ENCODE measurements around the gene ALKBH3.

ALKBH3 gene

GRCh38 chr11:43922295-43922648 lies 41.6 kb downstream of the ALKBH3 start:
- Histone ChIP-seq H3K36me3 (ENCODE audit: control insufficient read depth, insufficient read depth, low read length) (peaks cover 21% of the 10 kb centered on the region), H3K27ac (ENCODE audit: low read depth, low read length, severe bottlenecking) (no peak overlapping the region), H3K4me1 (ENCODE audit: control insufficient read depth, insufficient read depth, low read length, poor library complexity, severe bottlenecking) (peaks cover 54% of the 10 kb centered on the region), H3K9me3 (ENCODE audit: control insufficient read depth, low read length) (no peaks in the 10 kb centered on the region), H3K4me3 (ENCODE audit: extremely low read depth, insufficient read depth, low read length, poor library complexity, severe bottlenecking) (no peak overlapping the region)
- WGBS, 2 experiments (ENCODE audit: insufficient coverage in 2 of 2), result 85% methylated on average over 3 of the region's 3 CpGs

GRCh38 chr11:43922744-43923405 lies 42.2 kb downstream of the ALKBH3 start:
- H3K4me3 ChIP-seq (ENCODE audit: extremely low read depth, insufficient read depth, low read length, poor library complexity, severe bottlenecking), result no peak overlapping the region
- H3K27ac ChIP-seq (ENCODE audit: low read depth, low read length, severe bottlenecking), result peak overlapping the region; percentile 92
- WGBS, 2 experiments (ENCODE audit: insufficient coverage in 2 of 2), result 76 to 79% methylated on average over 5 to 6 of the region's 6 CpGs
- no peaks in the 10 kb centered on the region for H3K9me3 ChIP-seq (ENCODE audit: control insufficient read depth, low read length)
- H3K4me1 ChIP-seq (ENCODE audit: control insufficient read depth, insufficient read depth, low read length, poor library complexity, severe bottlenecking), result peaks cover 55% of the 10 kb centered on the region
- peaks cover 21% of the 10 kb centered on the region for H3K36me3 ChIP-seq (ENCODE audit: control insufficient read depth, insufficient read depth, low read length)

GRCh38 chr11:43923406-43924111 lies 42.9 kb downstream of the ALKBH3 start:
- Histone ChIP-seq H3K4me1 (ENCODE audit: control insufficient read depth, insufficient read depth, low read length, poor library complexity, severe bottlenecking) (peaks cover 55% of the 10 kb centered on the region), H3K9me3 (ENCODE audit: control insufficient read depth, low read length) (no peaks in the 10 kb centered on the region), H3K4me3 (ENCODE audit: extremely low read depth, insufficient read depth, low read length, poor library complexity, severe bottlenecking) (no peak overlapping the region), H3K27ac (ENCODE audit: low read depth, low read length, severe bottlenecking) (peak overlapping the region; percentile 92), H3K36me3 (ENCODE audit: control insufficient read depth, insufficient read depth, low read length) (peaks cover 19% of the 10 kb centered on the region)
- WGBS, 2 experiments (ENCODE audit: insufficient coverage in 2 of 2), result 48 to 70% methylated on average over 5 to 7 of the region's 8 CpGs

GRCh38 chr11:43924112-43924855 lies 43.7 kb downstream of the ALKBH3 start:
- peaks cover 12% of the 10 kb centered on the region for H3K36me3 ChIP-seq (ENCODE audit: control insufficient read depth, insufficient read depth, low read length)
- H3K4me3 ChIP-seq (ENCODE audit: extremely low read depth, insufficient read depth, low read length, poor library complexity, severe bottlenecking), result no peak overlapping the region
- H3K27ac ChIP-seq (ENCODE audit: low read depth, low read length, severe bottlenecking), result peak overlapping the region; percentile 92
- WGBS, 2 experiments (ENCODE audit: insufficient coverage in 2 of 2), result 91 to 94% methylated on average over 24 to 26 of the region's 27 CpGs
- peaks cover 55% of the 10 kb centered on the region for H3K4me1 ChIP-seq (ENCODE audit: control insufficient read depth, insufficient read depth, low read length, poor library complexity, severe bottlenecking)
- no peaks in the 10 kb centered on the region for H3K9me3 ChIP-seq (ENCODE audit: control insufficient read depth, low read length)

GRCh38 chr11:43925063-43925931 lies 44.7 kb downstream of the ALKBH3 start:
- WGBS, 2 experiments (ENCODE audit: insufficient coverage in 2 of 2), result 87% methylated on average over 8 to 11 of the region's 14 CpGs
- Histone ChIP-seq H3K9me3 (ENCODE audit: control insufficient read depth, low read length) (no peaks in the 10 kb centered on the region), H3K36me3 (ENCODE audit: control insufficient read depth, insufficient read depth, low read length) (peaks cover 4% of the 10 kb centered on the region), H3K27ac (ENCODE audit: low read depth, low read length, severe bottlenecking) (peak overlapping the region; percentile 29), H3K4me1 (ENCODE audit: control insufficient read depth, insufficient read depth, low read length, poor library complexity, severe bottlenecking) (peaks cover 50% of the 10 kb centered on the region), H3K4me3 (ENCODE audit: extremely low read depth, insufficient read depth, low read length, poor library complexity, severe bottlenecking) (no peak overlapping the region)

GRCh38 chr11:43925932-43926505 lies 45.4 kb downstream of the ALKBH3 start:
- Histone ChIP-seq H3K9me3 (ENCODE audit: control insufficient read depth, low read length) (no peaks in the 10 kb centered on the region), H3K4me3 (ENCODE audit: extremely low read depth, insufficient read depth, low read length, poor library complexity, severe bottlenecking) (no peak overlapping the region), H3K4me1 (ENCODE audit: control insufficient read depth, insufficient read depth, low read length, poor library complexity, severe bottlenecking) (peaks cover 49% of the 10 kb centered on the region), H3K36me3 (ENCODE audit: control insufficient read depth, insufficient read depth, low read length) (no peaks in the 10 kb centered on the region), H3K27ac (ENCODE audit: low read depth, low read length, severe bottlenecking) (no peak overlapping the region)
- WGBS, 2 experiments (ENCODE audit: insufficient coverage in 2 of 2), result 95 to 96% methylated on average over 8 to 11 of the region's 12 CpGs

- Histone ChIP-seq H3K9me3 (ENCODE audit: control insufficient read depth, low read length) (no peaks in the 10 kb centered on the region), H3K36me3 (ENCODE audit: control insufficient read depth, insufficient read depth, low read length) (no peaks in the 10 kb centered on the region), H3K4me3 (ENCODE audit: extremely low read depth, insufficient read depth, low read length, poor library complexity, severe bottlenecking) (no peak overlapping the region), H3K4me1 (ENCODE audit: control insufficient read depth, insufficient read depth, low read length, poor library complexity, severe bottlenecking) (peaks cover 53% of the 10 kb centered on the region), H3K27ac (ENCODE audit: low read depth, low read length, severe bottlenecking) (no peak overlapping the region)
- WGBS, 2 experiments (ENCODE audit: insufficient coverage in 2 of 2), result no CpG with 5 or more reads among the region's 2 CpGs
Measured at GRCh38 chr11:43927070-43927469, 46.4 kb downstream of the ALKBH3 start.

GRCh38 chr11:43927925-43928707 lies 47.5 kb downstream of the ALKBH3 start:
- 85 to 94% methylated on average over 11 to 13 of the region's 13 CpGs for WGBS, 2 experiments (ENCODE audit: insufficient coverage in 2 of 2)
- H3K36me3 ChIP-seq (ENCODE audit: control insufficient read depth, insufficient read depth, low read length), result no peaks in the 10 kb centered on the region

GRCh38 chr11:43928721-43929120 lies 48.1 kb downstream of the ALKBH3 start:
- Histone ChIP-seq H3K27ac (ENCODE audit: low read depth, low read length, severe bottlenecking) (no peak overlapping the region), H3K36me3 (ENCODE audit: control insufficient read depth, insufficient read depth, low read length) (no peaks in the 10 kb centered on the region), H3K4me3 (ENCODE audit: extremely low read depth, insufficient read depth, low read length, poor library complexity, severe bottlenecking) (no peak overlapping the region), H3K9me3 (ENCODE audit: control insufficient read depth, low read length) (no peaks in the 10 kb centered on the region), H3K4me1 (ENCODE audit: control insufficient read depth, insufficient read depth, low read length, poor library complexity, severe bottlenecking) (peaks cover 47% of the 10 kb centered on the region)
- WGBS, 2 experiments (ENCODE audit: insufficient coverage in 2 of 2), result 100% methylated on average over 3 of the region's 4 CpGs; no CpG with 5 or more reads in 1 of the 2 experiments

More at GRCh38 chr11:43927925-43928707, 47.5 kb downstream of the ALKBH3 start:
- Histone ChIP-seq H3K27ac (ENCODE audit: low read depth, low read length, severe bottlenecking) (no peak overlapping the region), H3K4me3 (ENCODE audit: extremely low read depth, insufficient read depth, low read length, poor library complexity, severe bottlenecking) (no peak overlapping the region), H3K4me1 (ENCODE audit: control insufficient read depth, insufficient read depth, low read length, poor library complexity, severe bottlenecking) (peaks cover 48% of the 10 kb centered on the region), H3K9me3 (ENCODE audit: control insufficient read depth, low read length) (no peaks in the 10 kb centered on the region)
